HG03558 (cell line): ENCODE results near the gene IP6K1.
A peak's percentile ranks its signal among the peaks of the same experiment; 100 is the strongest.

Source experiments
- ATAC-seq: cut with Tn5 transposase; IDR thresholded peaks from one replicate; pipeline ENCODE4 v1.9.1; 2021; ENCODE audit warnings: moderate number of reproducible peaks; ENCODE audit not compliant: unreplicated experiment; ENCODE audit errors: extremely low read depth

IP6K1 gene

GRCh38 chr3:49727924-49728361, 58.4 kb downstream of the IP6K1 start:
- no peak for ATAC-seq

DNA sequence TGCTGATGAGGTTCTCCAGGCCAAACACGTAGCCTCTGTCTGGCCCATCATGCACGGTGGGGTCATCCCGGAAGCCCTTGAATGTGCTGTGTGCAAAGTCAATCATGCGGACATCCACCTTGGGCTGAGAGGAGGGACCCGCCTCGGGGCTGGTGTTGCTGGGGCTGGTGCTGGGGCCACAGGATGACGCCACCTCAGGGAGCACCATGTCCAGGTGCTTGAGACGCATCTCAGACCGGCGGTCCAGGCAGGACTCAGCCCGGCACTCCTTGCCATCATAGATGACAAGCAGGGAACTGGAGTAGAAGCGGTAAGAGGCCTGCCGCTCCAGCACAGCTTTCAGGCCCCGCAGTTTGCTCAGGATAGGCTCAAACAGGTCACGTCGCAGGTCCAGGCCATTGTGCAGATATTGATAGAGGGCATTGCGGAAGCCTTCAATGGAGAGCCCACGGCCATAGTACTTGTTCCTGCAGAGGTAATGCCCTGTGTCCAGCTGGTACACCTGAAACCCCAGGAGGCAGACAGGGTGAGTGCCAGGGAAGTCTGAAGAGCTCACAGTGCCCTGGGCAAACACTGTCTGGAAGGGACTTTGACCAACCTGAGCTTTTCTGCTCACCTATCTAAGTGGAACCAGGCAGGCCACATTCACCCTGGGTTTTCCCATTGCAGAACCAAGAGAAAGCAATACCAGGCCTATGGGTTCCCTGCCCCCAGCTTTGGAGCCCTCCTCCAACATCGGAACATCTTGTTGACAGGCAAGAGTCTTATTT, 59.0 kb downstream of the IP6K1 start:
- ATAC-seq: no peak

- no peak for ATAC-seq
Measured at GRCh38 chr3:49725906-49726681, 60.2 kb downstream of the IP6K1 start.

DNA sequence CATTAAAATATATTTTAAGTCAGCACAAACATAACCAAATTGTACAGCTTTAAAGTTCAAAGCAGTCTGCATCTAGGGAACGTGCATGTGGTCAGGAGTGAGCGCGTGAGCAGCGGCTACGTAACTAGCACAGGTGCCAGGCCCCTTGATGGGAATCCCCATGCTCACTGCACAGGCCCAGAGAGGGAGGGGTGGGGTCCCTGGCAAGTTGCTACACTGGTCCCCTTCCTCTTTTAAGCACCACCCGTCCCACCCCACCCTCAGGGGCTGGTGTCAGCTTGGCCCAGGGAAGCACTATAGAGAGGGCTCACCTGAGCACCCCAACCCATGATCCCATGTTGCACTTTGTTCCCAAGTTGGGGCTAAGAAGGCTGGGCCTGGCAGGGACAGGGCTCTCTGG, 61.8 kb downstream of the IP6K1 start:
- no peak for ATAC-seq

DNA sequence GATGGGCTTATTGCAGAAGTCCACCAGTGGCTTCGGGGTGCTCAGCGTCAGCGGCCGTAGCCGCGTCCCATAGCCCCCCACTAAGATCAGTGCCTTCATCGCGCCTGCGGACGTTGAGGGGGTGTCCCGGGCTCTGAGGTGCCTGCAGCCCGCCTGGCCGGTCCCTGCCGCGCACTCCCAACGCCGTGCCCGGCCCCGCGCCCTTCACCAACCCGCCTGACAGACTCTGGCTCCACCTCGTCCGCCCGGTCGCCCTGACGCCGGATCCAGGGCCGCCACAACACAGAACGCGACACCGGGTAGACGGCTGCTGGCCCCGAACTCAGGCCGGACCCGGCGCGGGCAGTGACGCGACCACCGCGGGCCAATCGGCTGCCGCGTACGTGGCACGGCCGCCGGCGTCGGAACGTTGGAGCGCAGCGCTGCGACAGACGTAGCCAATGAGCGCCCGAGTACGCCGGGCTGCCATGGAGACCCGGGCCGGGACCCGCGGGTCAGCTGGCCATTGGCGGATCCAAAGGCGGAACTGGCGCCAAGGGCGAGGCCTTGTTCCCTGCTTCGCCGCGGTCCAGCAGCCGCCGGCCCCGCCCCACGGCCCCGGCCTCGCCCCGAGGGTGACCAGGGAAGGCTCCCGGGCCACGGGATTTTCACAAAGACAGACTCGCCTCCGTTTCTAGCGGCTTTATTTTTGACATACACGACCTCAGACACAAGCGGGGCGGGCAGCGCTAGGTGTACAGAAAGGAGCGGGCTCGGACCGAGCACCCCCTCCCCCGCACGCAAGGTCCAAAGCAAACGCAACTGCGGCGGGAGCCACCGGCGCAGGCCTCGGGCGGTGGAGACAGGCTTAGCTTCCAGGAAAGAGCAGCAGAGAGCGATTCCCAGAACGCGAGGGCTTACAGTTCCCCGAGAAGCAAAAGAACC, 62.5 kb downstream of the IP6K1 start, which contains the start of gene GMPPB:
TSS of gene GMPPB (minus strand) at position 324 of the 924 bp plus-strand sequence. CDS start at position 99, 225 bp downstream.
- ATAC-seq: peak; percentile 67

GRCh38 chr3:49723296-49723627, 63.1 kb downstream of the IP6K1 start:
- ATAC-seq: no peak

GRCh38 chr3:49722896-49723295, 63.4 kb downstream of the IP6K1 start:
- no peak for ATAC-seq

DNA sequence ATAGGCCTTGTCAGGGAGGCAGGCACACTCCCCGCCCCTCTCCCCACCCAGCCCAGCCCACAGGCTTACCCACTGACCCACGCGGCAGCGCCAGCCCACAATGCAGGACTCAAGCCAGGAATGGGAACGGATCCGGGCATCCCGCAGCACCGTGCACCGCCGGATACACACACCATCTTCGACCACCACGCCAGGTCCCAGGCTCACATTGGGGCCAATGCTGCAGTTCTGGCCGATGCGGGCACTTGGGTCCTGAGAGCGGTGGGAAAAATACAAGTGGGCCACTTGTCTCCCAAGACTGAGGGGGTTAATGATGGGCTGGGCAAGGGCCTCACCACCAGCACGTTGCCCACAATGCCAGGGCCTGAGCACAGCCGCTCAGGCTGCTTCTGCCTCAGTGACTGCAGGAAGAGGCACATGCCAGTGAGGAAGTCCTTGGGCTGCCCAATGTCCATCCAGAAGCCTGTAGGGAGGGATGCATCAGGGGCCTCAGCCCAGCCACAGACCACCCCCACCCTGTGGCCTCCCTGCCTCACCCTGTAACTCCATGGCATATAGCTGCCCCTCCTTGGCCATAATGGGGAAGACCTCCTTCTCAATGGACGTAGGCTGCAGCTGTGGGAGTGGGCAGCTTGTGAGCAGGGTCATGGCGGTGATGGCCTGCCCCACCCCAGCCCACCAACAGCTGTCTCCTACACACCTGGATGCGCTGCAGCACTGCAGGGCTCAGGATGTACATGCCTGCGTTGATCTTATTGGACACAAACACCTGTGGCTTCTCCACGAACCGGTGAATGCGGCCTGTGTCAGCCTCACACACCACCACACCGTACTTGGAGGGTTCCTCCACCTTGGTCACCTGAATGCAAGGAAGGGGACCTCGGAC, 64.2 kb downstream of the IP6K1 start:
- ATAC-seq: no peak

DNA sequence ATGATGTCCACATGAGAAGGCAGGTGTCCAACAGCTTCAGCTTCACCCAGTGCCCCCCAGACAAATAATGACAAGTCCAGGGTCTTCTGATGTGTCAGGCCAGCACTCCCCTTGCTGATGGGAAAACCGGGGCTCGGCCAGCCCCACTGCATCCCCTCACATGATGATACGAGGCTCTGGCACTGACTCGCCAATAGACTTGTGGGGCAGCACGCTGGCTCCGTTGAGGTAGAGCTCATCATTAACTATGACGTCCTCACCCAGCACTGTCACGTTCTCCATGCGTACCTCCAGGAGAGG, 64.8 kb downstream of the IP6K1 start:
- no peak for ATAC-seq

GRCh38 chr3:49720855-49721595, 65.3 kb downstream of the IP6K1 start:
- ATAC-seq: no peak

DNA sequence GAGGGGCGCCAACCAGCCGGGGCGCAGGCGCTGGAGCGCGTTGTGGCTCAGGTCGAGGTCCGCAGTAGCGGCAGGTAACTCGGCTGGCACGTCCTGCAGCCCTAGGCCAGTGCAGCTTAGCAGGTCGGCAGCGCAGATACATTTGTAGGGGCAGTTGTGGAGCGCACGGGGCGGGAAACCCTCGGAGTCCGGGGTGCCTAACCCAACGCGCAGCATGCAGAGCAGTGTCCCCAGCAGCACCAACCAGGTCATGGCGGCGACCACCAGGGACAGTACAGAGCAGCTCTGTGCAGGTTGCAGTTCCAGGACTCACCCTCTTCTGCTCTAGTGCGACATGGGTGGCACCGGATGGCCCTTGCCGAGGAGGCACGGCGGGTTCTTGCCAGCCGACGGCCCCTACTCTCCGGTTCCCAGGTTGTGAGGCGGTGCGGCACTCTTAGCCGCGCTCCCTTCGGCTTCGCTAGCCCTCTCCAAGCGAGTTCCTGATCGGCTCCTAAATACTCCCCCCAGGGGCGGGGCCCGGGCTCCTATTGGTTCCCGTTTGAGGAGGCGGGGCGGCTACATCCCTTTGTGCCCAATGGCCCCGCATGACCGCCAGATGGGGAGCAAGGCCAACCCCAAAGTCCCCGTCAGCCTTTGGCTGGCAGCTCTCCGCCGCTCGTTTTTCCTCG, 67.0 kb downstream of the IP6K1 start, which contains the start of gene AMIGO3:
TSS of gene AMIGO3 (minus strand) at position 471 of the 671 bp plus-strand sequence. CDS start at position 252, 219 bp downstream.
- no peak for ATAC-seq

GRCh38 chr3:49718858-49719213, 67.5 kb downstream of the IP6K1 start:
- no peak for ATAC-seq

- ATAC-seq: no peak
Measured at GRCh38 chr3:49717959-49718857, 68.1 kb downstream of the IP6K1 start.

DNA sequence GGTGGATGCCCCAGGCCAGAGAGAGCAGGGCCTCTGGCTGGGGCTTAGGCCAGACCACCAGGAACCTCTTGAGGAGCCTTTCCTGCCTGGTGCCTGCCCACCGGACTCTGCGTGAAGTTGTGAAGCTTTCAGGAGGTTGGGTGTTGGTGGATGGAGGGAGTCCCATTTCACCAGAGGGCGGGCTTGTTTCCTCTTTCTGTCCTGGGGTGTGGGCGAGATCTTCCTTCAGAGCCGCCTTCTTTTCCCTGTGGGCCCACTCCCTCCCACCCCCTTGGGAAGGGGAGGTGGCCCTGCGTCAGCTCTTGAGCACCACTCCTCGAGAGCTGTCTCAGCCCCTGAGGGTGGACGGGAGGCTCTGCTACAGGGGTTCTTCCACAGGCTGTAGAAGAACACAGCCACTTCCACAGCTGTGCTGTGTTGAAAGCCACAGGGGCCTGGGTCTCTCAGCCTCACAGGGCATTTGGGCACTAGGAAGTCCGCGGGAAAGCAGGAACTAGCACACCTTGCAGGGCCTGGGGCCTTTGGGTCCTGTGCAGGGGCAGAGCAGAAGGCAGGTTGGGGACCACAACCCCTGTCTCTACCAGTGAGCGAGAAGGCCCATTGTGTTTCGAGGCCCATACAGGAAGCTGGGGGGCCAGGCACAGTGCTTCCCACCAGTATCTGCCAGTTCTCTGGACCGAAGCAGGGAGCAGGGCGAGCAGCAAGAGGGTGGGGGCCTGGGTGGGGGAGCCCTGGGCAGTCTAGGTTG, 69.0 kb downstream of the IP6K1 start:
- ATAC-seq: no peak

GRCh38 chr3:49716691-49717210, 69.6 kb downstream of the IP6K1 start:
- ATAC-seq: no peak

DNA sequence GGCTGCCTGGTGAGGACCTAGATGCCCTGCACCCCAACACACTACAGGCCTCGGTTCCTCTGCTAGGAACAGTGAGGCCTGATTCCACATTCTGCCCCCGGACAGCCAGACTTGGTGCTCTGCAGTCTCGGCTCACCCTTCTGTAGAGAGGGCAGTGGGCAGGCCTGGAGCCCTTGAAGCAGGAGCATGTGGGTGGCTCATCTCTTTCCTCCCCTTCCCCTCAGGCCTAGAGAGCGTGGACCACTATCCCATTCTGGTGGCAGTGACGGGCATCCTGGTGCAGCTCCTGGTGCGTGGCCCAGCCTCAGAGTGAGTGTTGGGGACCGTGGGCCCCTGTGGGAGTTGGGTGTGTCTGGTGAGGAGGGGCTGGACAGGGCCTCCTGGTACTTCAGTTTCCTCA, 70.2 kb downstream of the IP6K1 start:
- ATAC-seq: no peak
